Kidney epithelial cell (primary cell): ENCODE results near the gene MICAL1. TPM values are rescaled to one million over a fixed set of nuclear protein-coding genes. Genes with fewer than 3 reads are reported as not detected.

Experiments used
- DNase-seq: peaks from one replicate; pipeline ENCODE4 v3.0.0-alpha.2; 2010; ENCODE audit warnings: low read depth
- H3K27me3 ChIP-seq: 2 replicates; pipeline ENCODE4 v1.6.0; 2011; ENCODE audit warnings: low read length; ENCODE audit not compliant: control insufficient read depth, insufficient read depth
- H3K36me3 ChIP-seq: 2 replicates; pipeline ENCODE4 v1.5.1; 2011; ENCODE audit warnings: low read length; ENCODE audit not compliant: control insufficient read depth, insufficient read depth
- H3K4me3 ChIP-seq: 2 replicates; pipeline ENCODE4 v1.5.1; 2011; ENCODE audit warnings: low read depth, mild to moderate bottlenecking, control low read depth, low read length
- total RNA-seq: library from RNA; depleted of rRNA; stranded (reverse); fragments of >200 nt; gene quantifications from 2 replicates; pipeline ENCODE4 v1.2.3, GENCODE V29; 2015
- TF ChIP-seq, protein P1 (sequence below): IDR thresholded peaks from 2 replicates; pipeline ENCODE4 v1.5.1; 2011; ENCODE audit warnings: mild to moderate bottlenecking, moderate library complexity, low read length, control low read depth, inconsistent platforms; ENCODE audit not compliant: insufficient read depth, poor library complexity, severe bottlenecking

MICAL1 gene, protein sequence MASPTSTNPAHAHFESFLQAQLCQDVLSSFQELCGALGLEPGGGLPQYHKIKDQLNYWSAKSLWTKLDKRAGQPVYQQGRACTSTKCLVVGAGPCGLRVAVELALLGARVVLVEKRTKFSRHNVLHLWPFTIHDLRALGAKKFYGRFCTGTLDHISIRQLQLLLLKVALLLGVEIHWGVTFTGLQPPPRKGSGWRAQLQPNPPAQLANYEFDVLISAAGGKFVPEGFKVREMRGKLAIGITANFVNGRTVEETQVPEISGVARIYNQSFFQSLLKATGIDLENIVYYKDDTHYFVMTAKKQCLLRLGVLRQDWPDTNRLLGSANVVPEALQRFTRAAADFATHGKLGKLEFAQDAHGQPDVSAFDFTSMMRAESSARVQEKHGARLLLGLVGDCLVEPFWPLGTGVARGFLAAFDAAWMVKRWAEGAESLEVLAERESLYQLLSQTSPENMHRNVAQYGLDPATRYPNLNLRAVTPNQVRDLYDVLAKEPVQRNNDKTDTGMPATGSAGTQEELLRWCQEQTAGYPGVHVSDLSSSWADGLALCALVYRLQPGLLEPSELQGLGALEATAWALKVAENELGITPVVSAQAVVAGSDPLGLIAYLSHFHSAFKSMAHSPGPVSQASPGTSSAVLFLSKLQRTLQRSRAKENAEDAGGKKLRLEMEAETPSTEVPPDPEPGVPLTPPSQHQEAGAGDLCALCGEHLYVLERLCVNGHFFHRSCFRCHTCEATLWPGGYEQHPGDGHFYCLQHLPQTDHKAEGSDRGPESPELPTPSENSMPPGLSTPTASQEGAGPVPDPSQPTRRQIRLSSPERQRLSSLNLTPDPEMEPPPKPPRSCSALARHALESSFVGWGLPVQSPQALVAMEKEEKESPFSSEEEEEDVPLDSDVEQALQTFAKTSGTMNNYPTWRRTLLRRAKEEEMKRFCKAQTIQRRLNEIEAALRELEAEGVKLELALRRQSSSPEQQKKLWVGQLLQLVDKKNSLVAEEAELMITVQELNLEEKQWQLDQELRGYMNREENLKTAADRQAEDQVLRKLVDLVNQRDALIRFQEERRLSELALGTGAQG
- total RNA-seq = 52.3 and 53.6 TPM in 2 replicates

DNA sequence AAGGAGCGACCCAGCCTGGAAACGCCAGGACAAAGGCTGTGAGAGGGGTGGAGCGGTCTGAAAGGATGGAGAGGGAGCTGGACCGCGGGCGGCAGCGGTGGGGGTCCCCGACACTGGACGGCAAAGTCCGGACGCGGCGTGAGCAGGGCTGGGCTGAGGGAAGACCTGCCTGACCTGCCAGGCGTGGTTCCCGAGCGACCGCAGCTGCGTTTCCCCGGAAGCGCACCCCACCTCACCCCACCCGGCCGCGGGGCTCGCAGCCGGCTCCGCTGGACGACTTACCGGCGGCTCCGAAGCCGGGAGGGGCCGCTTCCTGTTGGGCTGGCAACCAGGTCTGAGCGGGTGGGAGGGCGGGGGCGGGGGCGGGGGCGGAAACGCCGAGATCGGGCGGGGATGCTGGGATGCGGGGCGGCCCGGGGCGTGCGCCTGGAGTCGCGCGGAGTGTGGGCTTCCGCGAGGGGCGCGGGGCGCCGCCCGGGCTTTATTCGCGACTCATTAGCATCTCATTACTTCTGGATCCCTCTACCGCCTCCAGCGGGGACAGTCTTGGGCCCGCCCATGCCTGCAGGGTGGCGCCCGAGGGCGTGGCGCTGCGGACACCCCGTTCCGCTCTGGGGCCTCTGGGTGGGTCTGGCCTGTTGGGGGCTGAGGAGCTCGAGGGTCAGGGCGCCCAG, at the start of gene MICAL1:
Gene MICAL1, minus strand, starts transcription at position 336 of the 674 bp plus-strand sequence. CDS start 1,576 bp downstream, outside the sequence.
- no peak for DNase-seq
- H3K4me3 ChIP-seq = peak within 1 kb of the TSS; percentile 76
- H3K27me3 ChIP-seq = no peaks in the 10 kb centered on the region
- TF ChIP-seq, protein P1, sequence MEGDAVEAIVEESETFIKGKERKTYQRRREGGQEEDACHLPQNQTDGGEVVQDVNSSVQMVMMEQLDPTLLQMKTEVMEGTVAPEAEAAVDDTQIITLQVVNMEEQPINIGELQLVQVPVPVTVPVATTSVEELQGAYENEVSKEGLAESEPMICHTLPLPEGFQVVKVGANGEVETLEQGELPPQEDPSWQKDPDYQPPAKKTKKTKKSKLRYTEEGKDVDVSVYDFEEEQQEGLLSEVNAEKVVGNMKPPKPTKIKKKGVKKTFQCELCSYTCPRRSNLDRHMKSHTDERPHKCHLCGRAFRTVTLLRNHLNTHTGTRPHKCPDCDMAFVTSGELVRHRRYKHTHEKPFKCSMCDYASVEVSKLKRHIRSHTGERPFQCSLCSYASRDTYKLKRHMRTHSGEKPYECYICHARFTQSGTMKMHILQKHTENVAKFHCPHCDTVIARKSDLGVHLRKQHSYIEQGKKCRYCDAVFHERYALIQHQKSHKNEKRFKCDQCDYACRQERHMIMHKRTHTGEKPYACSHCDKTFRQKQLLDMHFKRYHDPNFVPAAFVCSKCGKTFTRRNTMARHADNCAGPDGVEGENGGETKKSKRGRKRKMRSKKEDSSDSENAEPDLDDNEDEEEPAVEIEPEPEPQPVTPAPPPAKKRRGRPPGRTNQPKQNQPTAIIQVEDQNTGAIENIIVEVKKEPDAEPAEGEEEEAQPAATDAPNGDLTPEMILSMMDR = peak; percentile 39
- H3K36me3 ChIP-seq = peaks cover 3% of the 10 kb centered on the region

DNA sequence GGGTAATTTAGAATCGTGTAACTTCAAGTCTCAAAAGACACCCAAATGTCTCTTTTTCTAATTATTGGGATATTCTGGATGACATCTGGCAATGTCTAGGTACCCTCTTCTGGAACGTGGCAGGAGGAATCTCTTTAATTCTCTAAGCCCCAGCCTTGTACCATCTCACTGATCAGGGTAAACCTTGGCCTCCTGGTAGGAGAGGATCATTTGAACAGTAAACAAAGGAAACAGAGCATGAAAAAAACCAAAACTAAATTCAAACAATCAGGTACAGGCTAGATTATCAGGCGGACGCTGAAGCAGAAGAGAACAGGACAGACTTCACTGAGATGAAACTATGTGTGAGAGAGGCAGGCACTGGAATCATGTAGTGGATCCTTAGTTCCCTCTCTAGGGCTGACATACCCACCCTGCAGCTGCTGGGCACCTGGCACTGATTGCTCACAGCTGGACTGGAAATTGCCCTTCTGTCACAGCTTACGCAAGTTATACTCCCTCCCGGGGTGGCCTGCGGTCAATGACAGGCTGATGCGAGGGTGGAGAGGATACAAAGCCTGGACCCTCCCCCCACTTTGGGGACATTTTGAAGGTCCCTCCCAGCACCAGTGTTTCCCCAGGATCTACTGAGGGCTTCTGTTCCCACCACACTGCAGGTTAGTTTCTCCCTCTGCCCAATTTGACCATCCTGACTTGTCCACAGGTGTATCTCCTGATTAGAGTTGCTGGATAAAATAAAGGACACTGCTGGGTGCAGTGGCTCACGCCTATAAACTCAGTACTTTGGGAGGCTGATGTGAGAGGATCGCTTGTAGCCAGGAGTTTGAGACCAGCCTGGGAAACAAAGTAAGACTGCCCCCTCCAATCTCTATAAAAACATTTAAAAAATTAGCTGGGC, 48.0 kb upstream of the MICAL1 start:
- H3K4me3 ChIP-seq = no peak overlapping the region
- H3K27me3 ChIP-seq = peaks cover 2% of the 10 kb centered on the region
- no peak for DNase-seq
- TF ChIP-seq, protein P1 = no peak
- H3K36me3 ChIP-seq = no peaks in the 10 kb centered on the region

DNA sequence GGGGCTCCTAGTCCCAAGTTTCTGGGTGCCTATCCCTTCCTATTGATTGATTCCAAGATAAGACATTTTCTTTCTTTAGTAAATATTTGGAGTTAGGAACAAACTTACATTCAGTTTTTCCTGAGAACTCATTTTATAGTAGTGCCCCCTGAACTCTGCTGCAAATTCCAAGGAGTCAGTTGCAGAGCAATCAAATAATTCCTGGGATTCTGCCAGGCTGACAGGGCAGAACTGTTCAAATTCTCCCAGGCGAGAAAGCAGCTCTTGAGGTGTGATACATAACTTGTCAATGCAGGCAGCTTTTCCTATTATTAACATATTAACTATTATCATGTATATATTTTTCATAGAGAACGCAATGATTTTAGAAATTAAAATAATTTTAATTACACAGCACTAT, 43.4 kb upstream of the MICAL1 start:
- Histone ChIP-seq H3K4me3 (no peak overlapping the region), H3K36me3 (no peaks in the 10 kb centered on the region), H3K27me3 (peaks cover 2% of the 10 kb centered on the region)

DNA sequence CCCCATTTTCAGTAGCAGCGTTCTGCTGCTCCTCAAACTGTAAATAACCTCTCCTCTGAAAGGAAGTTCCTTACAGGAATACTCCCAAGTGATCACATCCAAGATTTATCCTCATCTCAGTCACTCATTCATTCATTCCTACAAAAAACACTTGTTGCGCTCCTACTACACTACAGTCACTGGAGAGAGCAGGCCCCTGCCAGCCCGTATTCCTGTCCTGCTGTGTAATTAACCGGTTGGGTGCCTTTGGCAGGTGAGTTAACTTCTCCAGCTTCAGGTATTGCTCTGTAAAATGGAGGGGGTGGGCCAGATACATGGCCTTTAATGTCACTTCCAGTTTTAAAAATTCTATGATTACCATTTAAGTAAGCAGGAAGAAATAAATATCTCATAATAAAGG, 42.5 kb upstream of the MICAL1 start:
- TF ChIP-seq, protein P1 = no peak
- no peak for DNase-seq
- Histone ChIP-seq H3K4me3 (no peak overlapping the region), H3K27me3 (peaks cover 2% of the 10 kb centered on the region), H3K36me3 (no peaks in the 10 kb centered on the region)

More for the DNA sequence above, 43.4 kb upstream of the MICAL1 start:
- TF ChIP-seq, protein P1 = no peak
- no peak for DNase-seq
